Heart left ventricle (tissue), 16 donors: Measurements from ENCODE around the gene GLUL. TPM values are rescaled to one million over a fixed set of nuclear protein-coding genes. Genes with fewer than 3 reads are reported as not detected.

Experiments used
- ATAC-seq, 4 donors: fragments of 200-7000 bp; cut with Tn5 transposase; one replicate each; pipeline ENCODE4 v1.9.1; 2020 to 2022; ENCODE audit warnings: moderate library complexity in 4 of 4, mild to moderate bottlenecking in 3 of 4, moderate number of reproducible peaks in 1 of 4
- DNase-seq, 5 donors: peaks; one replicate each; pipeline ENCODE4 v3.0.0-alpha.2; 2020
- H3K27ac ChIP-seq, 12 donors: fragments of 200-600 bp; sonication (generic) in 4 of 12; one replicate each; pipeline versions ENCODE4 v1.5.0 to v1.8.0; 2016 to 2022; ENCODE audit warnings: mild to moderate bottlenecking in 2 of 12
- H3K27me3 ChIP-seq, 9 donors: fragments of 200-600 bp; sonication (generic) in 2 of 9; one replicate each; pipeline versions ENCODE4 v1.5.1 to v1.8.0; 2016 to 2022; ENCODE audit warnings: mild to moderate bottlenecking in 3 of 9
- H3K36me3 ChIP-seq, 9 donors: fragments of 200-600 bp; sonication (generic) in 2 of 9; one replicate each; pipeline versions ENCODE4 v1.5.0 to v1.8.0; 2018 to 2022; ENCODE audit warnings: mild to moderate bottlenecking in 2 of 9
- H3K4me1 ChIP-seq, 12 donors: fragments of 200-600 bp; sonication (generic) in 4 of 12; one replicate each; pipeline versions ENCODE4 v1.5.0 to v1.8.0; 2016 to 2022; ENCODE audit warnings: mild to moderate bottlenecking in 3 of 12
- H3K4me3 ChIP-seq, 12 donors: fragments of 200-600 bp; sonication (generic) in 4 of 12; one replicate each; pipeline versions ENCODE4 v1.5.0 to v1.8.0; 2017 to 2022; ENCODE audit warnings: mild to moderate bottlenecking in 9 of 12, moderate library complexity in 4 of 12
- H3K9me3 ChIP-seq, 12 donors: fragments of 200-600 bp; sonication (generic) in 4 of 12; one replicate each; pipeline versions ENCODE4 v1.5.0 to v1.8.0; 2016 to 2022; ENCODE audit warnings: mild to moderate bottlenecking in 1 of 12
- CTCF ChIP-seq, 12 donors: fragments of 200-600 bp; sonication (generic) in 4 of 12; IDR thresholded peaks; one replicate each; pipeline versions ENCODE4 v1.5.0 to v1.8.0; 2018 to 2022; ENCODE audit warnings: antibody characterized with exemption in 12 of 12, mild to moderate bottlenecking in 5 of 12
- POLR2A ChIP-seq, 2 donors: fragments of 450-650 bp; IDR thresholded peaks; one replicate each; pipeline ENCODE4 v1.6.1; 2017; ENCODE audit warnings: antibody characterized with exemption in 2 of 2, mild to moderate bottlenecking in 2 of 2, moderate library complexity in 2 of 2
- WGBS, 4 donors: extraction: QIAGEN DNeasy Blood & Tissue Kit in 2 of 4; methylation state at CpG; one replicate each; pipeline versions ENCODE4 v1.1.5 to v1.1.7; 2013 to 2018; 5-methylcytosine and 5-hydroxymethylcytosine counted together
- intact Hi-C, 10 donors: fragments of 100-400 bp; cut with DNase I; formaldehyde crosslinking; loops; one replicate each; pipeline versions ENCODE4 v1.11.1 to v1.14.2; 2022
- polyA plus RNA-seq, 2 donors: library from polyadenylated mRNA; stranded (reverse); fragments of 200-250 nt; gene quantifications; one replicate each; pipeline ENCODE4 v1.2.3, GENCODE V29; 2013
- total RNA-seq, 9 donors: library from RNA; depleted of rRNA in 2 of 9; stranded (reverse); fragments of >200 nt in 2 of 9; fragmentation: NEBNext Ultra II Directional in 3 of 9; extraction: Animal tissue kit (Norgen Biotek cat#: 25700) in 3 of 9; gene quantifications; one replicate each; pipeline versions ENCODE4 v1.1.0 to v1.2.4, GENCODE V29; 2016 to 2023
- donor health status: ischemic (EF 13 %, LVEDD 7.1; RV severe dilation, severe dysfunction).
- donor health status: healthy with polysubstance abuse.
- donor health status: DM: no; HTN: yes; CAD: no.
- donor health status: DM: no; HTN: no; CAD: no.
- donor health status: ischemic (EF 25% LVEDD 6.9; RV normal size, moderate dysfunction).
- donor health status: ischemic (EF 25% LVEDD 5.7; RV mildly dilated, moderate dysfunction).
- donor health status: healthy.
- donor health status: DM: yes; HTN: yes; CAD: no.
- donor health status: ischemic (EF 35%, LVEDD 5.7; RV mildly dilated, moderate dysfunction).
- donor health status: nonischemic (EF 11% LVEDD 7.7; RV severe dilation, severe dysfunction).
- donor health status: DM: yes; HTN: yes; CAD: no.
- donor health status: PGD.
- donor health status: ischemic (EF 29% LVEDD 5.4; RV normal size, mild dysfunction).
- donor health status: nonischemic (EF 23%, LVEDD 6.1; RV moderate dilation, normal function).

The GLUL gene
- total and polyA plus RNA-seq, 11 donors, result 92.6 to 1,145 (median 520) TPM

- peak overlapping the region in 4 of 12 donors; percentile 11 to 90 (median 19) for H3K4me3 ChIP-seq
Measured at GRCh38 chr1:182385885-182386853, 5.4 kb downstream of the GLUL start.

DNA sequence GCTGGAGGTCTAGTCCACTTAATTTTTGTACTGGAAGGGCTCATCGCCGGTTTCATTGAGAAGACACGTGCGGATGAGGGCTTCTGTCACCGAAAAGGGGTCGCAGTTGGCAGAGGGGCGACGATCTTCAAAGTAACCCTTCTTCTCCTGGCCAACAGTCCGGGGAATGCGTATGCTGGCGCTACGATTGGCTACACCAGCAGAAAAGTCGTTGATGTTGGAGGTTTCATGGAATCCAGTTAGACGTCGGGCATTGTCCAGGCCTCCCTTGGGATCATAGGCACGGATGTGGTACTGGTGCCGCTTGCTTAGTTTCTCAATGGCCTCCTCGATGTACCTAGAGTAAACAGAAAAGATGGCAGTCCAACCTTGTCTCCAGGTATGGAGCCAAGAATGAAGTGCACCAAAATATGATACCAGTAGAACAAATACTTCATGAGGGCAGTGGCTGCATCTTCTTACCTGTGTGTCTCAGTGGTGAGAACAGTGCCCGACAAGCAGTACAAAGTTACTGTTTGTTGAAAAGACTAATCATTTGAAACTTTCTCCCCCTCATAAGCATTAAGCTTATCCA lies 7.1 kb downstream of the GLUL start:
- Histone ChIP-seq H3K4me3 (no peak overlapping the region), H3K9me3 (no peaks in the 10 kb centered on the region), H3K36me3 (peaks cover 6 to 80% (median 73%) of the 10 kb centered on the region in 9 donors), H3K27me3 (no peaks in the 10 kb centered on the region), H3K27ac (no peak overlapping the region), H3K4me1 (peaks cover 0 to 72% (median 26%) of the 10 kb centered on the region in 12 donors)
- WGBS, 4 donors, result 93 to 95% (median 94%) methylated on average over 19 of the region's 19 CpGs
- TF ChIP-seq POLR2A (IDR thresholded peaks at IDR 0.05) (no peak), CTCF (IDR thresholded peaks at IDR 0.05) (no peak)
- DNase-seq (no peak), ATAC-seq (no peak)
- intact Hi-C loops, result no loop called here

More at GRCh38 chr1:182385885-182386853, 5.4 kb downstream of the GLUL start:
- H3K4me1 ChIP-seq, result peaks cover 0 to 72% (median 29%) of the 10 kb centered on the region in 12 donors
- intact Hi-C loops, result no loop called here
- no peaks in the 10 kb centered on the region for H3K27me3 ChIP-seq
- TF ChIP-seq POLR2A (IDR thresholded peaks at IDR 0.05) (no peak), CTCF (IDR thresholded peaks at IDR 0.05) (no peak)
- peaks cover 6 to 82% (median 73%) of the 10 kb centered on the region in 9 donors for H3K36me3 ChIP-seq
- DNase-seq (peak in 3 of 5 donors; percentile 33 to 35 (median 33)), ATAC-seq (no peak)
- no peaks in the 10 kb centered on the region for H3K9me3 ChIP-seq
- H3K27ac ChIP-seq, result peak overlapping the region in 6 of 12 donors; percentile 10 to 97 (median 34)
- WGBS, 4 donors, result 79 to 84% (median 83%) methylated on average over 8 of the region's 8 CpGs

DNA sequence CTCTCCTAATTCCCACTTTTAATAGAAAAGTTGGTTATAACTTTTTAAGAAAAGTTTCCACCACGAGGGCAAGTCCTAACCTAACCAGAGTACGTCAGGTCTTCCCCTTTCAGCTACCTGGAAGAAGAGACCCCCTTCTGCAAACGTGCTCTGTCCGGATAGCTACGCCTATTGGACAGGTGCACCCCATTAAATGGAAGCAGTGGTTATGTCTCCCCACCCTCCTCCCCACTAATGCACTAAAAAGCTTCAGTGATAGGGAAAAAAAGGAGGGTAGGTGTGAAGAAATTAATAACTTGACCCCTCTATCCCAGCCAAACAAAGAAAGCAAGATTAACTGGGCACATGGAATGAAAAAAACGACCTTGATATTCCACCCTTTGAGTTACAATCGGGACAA lies 7.7 kb downstream of the GLUL start:
- peaks cover 6 to 79% (median 72%) of the 10 kb centered on the region in 9 donors for H3K36me3 ChIP-seq
- H3K27ac ChIP-seq, result no peak overlapping the region
- WGBS, 4 donors, result 82 to 84% (median 83%) methylated on average over 7 of the region's 7 CpGs
- no peak for DNase-seq
- TF ChIP-seq POLR2A (IDR thresholded peaks at IDR 0.05) (no peak), CTCF (IDR thresholded peaks at IDR 0.05) (no peak)
- H3K4me3 ChIP-seq, result no peak overlapping the region
- ATAC-seq, result no peak
- intact Hi-C loops, result no loop called here
- no peaks in the 10 kb centered on the region for H3K9me3 ChIP-seq
- H3K27me3 ChIP-seq, result no peaks in the 10 kb centered on the region
- H3K4me1 ChIP-seq, result peaks cover 0 to 72% (median 21%) of the 10 kb centered on the region in 12 donors
